Measurements from ENCODE around the gene PIGQ. TPM values are rescaled to one million over a fixed set of nuclear protein-coding genes. Genes with fewer than 3 reads are reported as not detected.
A peak's percentile ranks its signal among the peaks of the same experiment; 100 is the strongest.

PIGQ gene
- total RNA-seq, 2 experiments from 2014 or later, result 22.8 to 27.0 TPM

DNA sequence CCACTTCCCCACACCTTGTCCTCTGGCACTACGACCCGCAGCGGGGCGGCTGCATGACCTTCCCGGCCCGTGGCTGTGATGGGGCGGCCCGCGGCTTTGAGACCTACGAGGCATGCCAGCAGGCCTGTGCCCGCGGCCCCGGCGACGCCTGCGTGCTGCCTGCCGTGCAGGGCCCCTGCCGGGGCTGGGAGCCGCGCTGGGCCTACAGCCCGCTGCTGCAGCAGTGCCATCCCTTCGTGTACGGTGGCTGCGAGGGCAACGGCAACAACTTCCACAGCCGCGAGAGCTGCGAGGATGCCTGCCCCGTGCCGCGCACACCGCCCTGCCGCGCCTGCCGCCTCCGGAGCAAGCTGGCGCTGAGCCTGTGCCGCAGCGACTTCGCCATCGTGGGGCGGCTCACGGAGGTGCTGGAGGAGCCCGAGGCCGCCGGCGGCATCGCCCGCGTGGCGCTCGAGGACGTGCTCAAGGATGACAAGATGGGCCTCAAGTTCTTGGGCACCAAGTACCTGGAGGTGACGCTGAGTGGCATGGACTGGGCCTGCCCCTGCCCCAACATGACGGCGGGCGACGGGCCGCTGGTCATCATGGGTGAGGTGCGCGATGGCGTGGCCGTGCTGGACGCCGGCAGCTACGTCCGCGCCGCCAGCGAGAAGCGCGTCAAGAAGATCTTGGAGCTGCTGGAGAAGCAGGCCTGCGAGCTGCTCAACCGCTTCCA, 63.7 kb downstream of the PIGQ start:
- H3K27me3 ChIP-seq (ENCODE audit: control insufficient read depth in 1 of 2, insufficient read depth in 2 of 2, low read length in 2 of 2), result no peaks in the 10 kb centered on the region
- TF ChIP-seq, protein P1, sequence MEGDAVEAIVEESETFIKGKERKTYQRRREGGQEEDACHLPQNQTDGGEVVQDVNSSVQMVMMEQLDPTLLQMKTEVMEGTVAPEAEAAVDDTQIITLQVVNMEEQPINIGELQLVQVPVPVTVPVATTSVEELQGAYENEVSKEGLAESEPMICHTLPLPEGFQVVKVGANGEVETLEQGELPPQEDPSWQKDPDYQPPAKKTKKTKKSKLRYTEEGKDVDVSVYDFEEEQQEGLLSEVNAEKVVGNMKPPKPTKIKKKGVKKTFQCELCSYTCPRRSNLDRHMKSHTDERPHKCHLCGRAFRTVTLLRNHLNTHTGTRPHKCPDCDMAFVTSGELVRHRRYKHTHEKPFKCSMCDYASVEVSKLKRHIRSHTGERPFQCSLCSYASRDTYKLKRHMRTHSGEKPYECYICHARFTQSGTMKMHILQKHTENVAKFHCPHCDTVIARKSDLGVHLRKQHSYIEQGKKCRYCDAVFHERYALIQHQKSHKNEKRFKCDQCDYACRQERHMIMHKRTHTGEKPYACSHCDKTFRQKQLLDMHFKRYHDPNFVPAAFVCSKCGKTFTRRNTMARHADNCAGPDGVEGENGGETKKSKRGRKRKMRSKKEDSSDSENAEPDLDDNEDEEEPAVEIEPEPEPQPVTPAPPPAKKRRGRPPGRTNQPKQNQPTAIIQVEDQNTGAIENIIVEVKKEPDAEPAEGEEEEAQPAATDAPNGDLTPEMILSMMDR (IDR thresholded peaks at IDR 0.05), result no peak
- Mint-ChIP-seq H3K4me1 (ENCODE audit: low read depth) (peaks cover 8% of the 10 kb centered on the region), H3K36me3 (ENCODE audit: low read depth) (peaks cover 9% of the 10 kb centered on the region), H3K9me3 (no peaks in the 10 kb centered on the region), H3K27ac (no peak overlapping the region), H3K4me3 (peak overlapping the region; percentile 79), H3K27me3 (peaks cover 6% of the 10 kb centered on the region)
- POLR2A ChIA-PET, result no interaction called here
- H3K4me1 ChIP-seq (ENCODE audit: insufficient read depth, low read length), result peaks cover 36% of the 10 kb centered on the region
- H3K36me3 ChIP-seq (ENCODE audit: insufficient read depth, low read length), result no peaks in the 10 kb centered on the region
- ATAC-seq (ENCODE audit: poor library complexity), result no peak
- DNase-seq, result no peak
- intact Hi-C loops (cut with DNase I, micrococcal nuclease), result no loop called here
- no peak overlapping the region for H3K27ac ChIP-seq (ENCODE audit: low read depth in 1 of 2, low read length in 2 of 2)
- H3K9me3 ChIP-seq (ENCODE audit: control insufficient read depth in 1 of 2, insufficient read depth in 1 of 2, low read length in 2 of 2), result peaks cover 0 to 10% of the 10 kb centered on the region in 2 experiments
- H3K4me3 ChIP-seq (ENCODE audit: low read length), result no peak overlapping the region
- CTCF ChIA-PET, result no interaction called here

Small RNA genes within 50 kb of the gene (microRNA-seq; reads per million reads assigned to microRNA genes)
- not detected for gene MIR3176 (ENCODE audit: borderline microRNAs expressed, borderline replicate concordance)
- gene MIR5587 (ENCODE audit: borderline microRNAs expressed, borderline replicate concordance), result not detected

Other genes with a start within 250 kb of the PIGQ start
- 10 to 100 TPM; 24.7 to 26.3 TPM for gene AXIN1, start 217.2 kb upstream of the PIGQ start, total RNA-seq
- 10 to 100 TPM; 19.6 to 19.7 TPM for gene MRPL28, start 199.4 kb upstream of the PIGQ start, total RNA-seq
- 10 to 100 TPM; 59.7 to 63.7 TPM for gene PGAP6, start 188.0 kb upstream of the PIGQ start, total RNA-seq
- 10 to 100 TPM; 31.2 to 32.6 TPM for gene NME4, start 172.8 kb upstream of the PIGQ start, total RNA-seq
- 1 to 10 TPM; 5.7 to 7.0 TPM for gene DECR2, start 168.1 kb upstream of the PIGQ start, total RNA-seq
- 10 to 100 TPM; 28.4 to 29.0 TPM for gene RAB11FIP3, start 144.3 kb upstream of the PIGQ start, total RNA-seq
- 10 to 100 TPM; 35.5 to 36.9 TPM for gene CAPN15, start 42.3 kb upstream of the PIGQ start, total RNA-seq
- gene PRR35, start 9.6 kb upstream of the PIGQ start, total RNA-seq, result not detected
- under 1 TPM; 0.45 to 0.55 TPM for gene NHLRC4, start 3.0 kb upstream of the PIGQ start, total RNA-seq
- gene RAB40C, start 20.1 kb downstream of the PIGQ start, total RNA-seq, result 1 to 10 TPM; 8.9 to 9.5 TPM
- gene WFIKKN1, start 61.0 kb downstream of the PIGQ start, total RNA-seq, result under 1 TPM; 0.64 to 0.99 TPM
- 10 to 100 TPM; 39.5 to 39.6 TPM for gene METTL26, start 66.3 kb downstream of the PIGQ start, total RNA-seq
- gene MCRIP2, start 71.9 kb downstream of the PIGQ start, total RNA-seq, result 10 to 100 TPM; 11.4 to 14.6 TPM
- gene WDR90, start 79.4 kb downstream of the PIGQ start, total RNA-seq, result 10 to 100 TPM in 1 of 2 experiments, 1 to 10 TPM in 1; 8.1 to 10.3 TPM
- 100 to 1,000 TPM; 202 to 209 TPM for gene RHOT2, start 98.2 kb downstream of the PIGQ start, total RNA-seq
- 1 to 10 TPM; 6.6 to 6.9 TPM for gene RHBDL1, start 105.7 kb downstream of the PIGQ start, total RNA-seq
- 10 to 100 TPM; 46.9 to 53.9 TPM for gene STUB1, start 110.4 kb downstream of the PIGQ start, total RNA-seq
- 10 to 100 TPM; 22.0 to 23.6 TPM for gene JMJD8, start 114.4 kb downstream of the PIGQ start, total RNA-seq
- gene WDR24, start 120.4 kb downstream of the PIGQ start, total RNA-seq, result 10 to 100 TPM; 12.1 to 12.6 TPM
- 10 to 100 TPM; 11.0 to 11.7 TPM for gene FBXL16, start 135.8 kb downstream of the PIGQ start, total RNA-seq
- 1 to 10 TPM; 2.6 to 3.2 TPM for gene METRN, start 145.2 kb downstream of the PIGQ start, total RNA-seq
- 1 to 10 TPM; 8.1 TPM for gene ANTKMT, start 151.2 kb downstream of the PIGQ start, total RNA-seq
- 1 to 10 TPM; 1.2 to 2.7 TPM for gene CCDC78, start 156.5 kb downstream of the PIGQ start, total RNA-seq
- gene HAGHL, start 157.1 kb downstream of the PIGQ start, total RNA-seq, result 1 to 10 TPM; 7.1 to 9.2 TPM
- gene CIAO3, start 171.0 kb downstream of the PIGQ start, total RNA-seq, result 10 to 100 TPM; 33.3 to 38.2 TPM
- not detected for gene MSLN, start 190.8 kb downstream of the PIGQ start, total RNA-seq
- gene RPUSD1, start 218.4 kb downstream of the PIGQ start, total RNA-seq, result 10 to 100 TPM; 12.8 to 15.0 TPM
- gene CHTF18, start 218.7 kb downstream of the PIGQ start, total RNA-seq, result 10 to 100 TPM; 30.7 to 31.1 TPM
- gene GNG13, start 230.8 kb downstream of the PIGQ start, total RNA-seq, result not detected

Data from CD4-positive, alpha-beta T cell (primary cell).